ENCODE results near the gene CERS5. TPM values are rescaled to one million over a fixed set of nuclear protein-coding genes. Genes with fewer than 3 reads are reported as not detected.

CERS5 gene
- total RNA-seq, 1 donor from 2014 or later = 21.4 TPM

- no peak for DNase-seq (ENCODE audit: low read depth)
These were observed 87.4 kb downstream of the CERS5 start for GRCh38 chr12:50079771-50080170.

Other genes starting within 250 kb of the CERS5 start
- gene AQP2, start 216.6 kb downstream of the CERS5 start, total RNA-seq = not detected in 2 replicates
- gene AQP5, start 205.5 kb downstream of the CERS5 start, total RNA-seq = not detected in 2 replicates
- gene AQP6, start 194.4 kb downstream of the CERS5 start, total RNA-seq = 0.05 TPM in 1 of 2 replicates, not detected in the other
- 9.6 and 12.8 TPM in 2 replicates for gene RACGAP1, start 141.9 kb downstream of the CERS5 start, total RNA-seq
- gene ASIC1, start 109.8 kb downstream of the CERS5 start, total RNA-seq = 4.5 and 8.2 TPM in 2 replicates
- gene SMARCD1, start 82.0 kb downstream of the CERS5 start, total RNA-seq = 32.0 and 36.0 TPM in 2 replicates
- 39.9 and 54.1 TPM in 2 replicates for gene GPD1, start 63.4 kb downstream of the CERS5 start, total RNA-seq
- gene COX14, start 55.1 kb downstream of the CERS5 start, total RNA-seq = 34.4 and 40.8 TPM in 2 replicates
- 137 and 205 TPM in 2 replicates for gene LIMA1, start 116.2 kb upstream of the CERS5 start, total RNA-seq
- gene FAM186A, start 229.2 kb upstream of the CERS5 start, total RNA-seq = not detected in 2 replicates
- 46.5 and 49.8 TPM in 2 replicates for gene LARP4, start 233.5 kb upstream of the CERS5 start, total RNA-seq

All from myocyte (in vitro differentiated cells).